ENCODE data around the gene CDH23.
A peak's percentile ranks its signal among the peaks of the same experiment; 100 is the strongest.

The CDH23 gene

GRCh38 chr10:71378336-71379117 is 18.2 kb upstream of the CDH23 start:
- TF ChIP-seq POLR2A (IDR thresholded peaks at IDR 0.05; ENCODE audit: low read length) (no peak), GATA1 (IDR thresholded peaks at IDR 0.05; ENCODE audit: low read depth, low read length) (no peak)
- no peak for DNase-seq

DNA sequence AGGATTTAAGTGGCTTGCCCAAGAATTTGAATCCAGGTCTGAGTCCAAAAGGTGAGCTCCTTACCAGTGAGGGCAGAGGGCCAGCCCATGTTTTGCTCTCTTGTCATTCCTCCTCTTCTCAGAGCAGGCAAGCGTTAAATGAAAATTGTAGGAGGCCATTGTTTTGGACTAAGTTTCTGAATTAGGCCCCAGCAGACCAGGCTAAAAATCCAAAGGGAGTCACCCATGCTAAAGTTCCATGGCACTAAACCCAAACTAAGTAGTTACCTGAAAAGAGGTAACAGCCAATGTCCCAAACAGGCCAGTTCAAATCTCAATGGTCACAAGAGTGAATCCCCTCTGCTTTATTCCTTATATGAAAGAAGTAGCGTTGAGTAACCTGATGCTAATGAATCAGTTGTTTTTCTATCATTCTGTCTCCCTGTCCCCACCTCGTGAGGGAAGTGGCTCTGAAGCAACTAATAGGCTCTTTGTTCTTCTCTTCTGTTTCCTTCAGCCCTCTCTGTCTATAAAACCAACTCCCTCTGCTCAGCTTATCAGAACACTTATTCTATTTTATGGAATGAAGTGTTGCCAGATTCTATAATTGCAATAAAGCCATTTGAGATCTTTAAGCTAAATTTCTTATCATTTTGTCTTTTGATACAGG is 17.5 kb upstream of the CDH23 start:
- TF ChIP-seq POLR2A (IDR thresholded peaks at IDR 0.05; ENCODE audit: low read length) (no peak), GATA1 (IDR thresholded peaks at IDR 0.05; ENCODE audit: low read depth, low read length) (no peak)
- no peak for DNase-seq

DNA sequence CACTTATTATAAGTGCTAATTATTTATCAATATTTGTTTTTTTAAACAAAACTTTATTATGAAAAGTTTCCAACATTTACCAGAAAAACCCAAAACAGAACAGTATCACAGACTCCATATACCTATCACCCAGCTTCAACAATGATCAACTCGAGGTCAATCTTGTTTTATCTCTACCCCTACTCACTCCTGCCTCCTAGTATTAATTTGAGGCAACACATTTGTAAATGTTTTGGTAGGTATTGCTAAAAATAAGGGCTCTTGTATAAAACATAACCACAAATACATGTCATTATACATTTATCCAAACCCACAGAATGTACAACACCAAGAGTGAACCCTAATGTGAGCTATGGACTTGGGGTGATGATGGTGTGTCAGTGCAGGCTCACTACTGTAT is 15.9 kb upstream of the CDH23 start:
- TF ChIP-seq GATA1 (IDR thresholded peaks at IDR 0.05; ENCODE audit: low read depth, low read length) (no peak), POLR2A (IDR thresholded peaks at IDR 0.05; ENCODE audit: low read length) (no peak)
- DNase-seq, result no peak

DNA sequence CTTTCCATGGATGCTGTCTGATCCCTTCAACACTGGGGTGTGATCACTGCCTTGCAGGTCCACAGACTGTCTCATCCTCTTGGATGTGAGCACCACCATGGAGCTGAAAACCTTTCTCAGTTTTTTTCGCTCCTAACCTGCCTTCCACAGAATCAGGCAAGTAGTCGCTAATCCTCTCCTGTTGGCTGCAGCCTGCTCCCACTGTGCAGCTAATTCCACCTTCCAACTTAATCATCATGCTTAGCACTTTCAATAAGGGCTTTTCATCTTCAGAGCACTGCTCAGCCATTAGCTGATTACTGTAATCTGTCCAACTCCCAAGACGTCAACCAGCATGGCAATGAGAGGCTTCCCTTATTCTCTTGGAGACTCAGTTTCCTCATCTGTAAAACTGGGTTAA is 15.1 kb upstream of the CDH23 start:
- TF ChIP-seq GATA1 (IDR thresholded peaks at IDR 0.05; ENCODE audit: low read depth, low read length) (no peak), POLR2A (IDR thresholded peaks at IDR 0.05; ENCODE audit: low read length) (no peak)
- no peak for DNase-seq

GRCh38 chr10:71382028-71382427 is 14.7 kb upstream of the CDH23 start:
- DNase-seq, result no peak
- TF ChIP-seq GATA1 (IDR thresholded peaks at IDR 0.05; ENCODE audit: low read depth, low read length) (no peak), POLR2A (IDR thresholded peaks at IDR 0.05; ENCODE audit: low read length) (no peak)

GRCh38 chr10:71382757-71383156 is 14.0 kb upstream of the CDH23 start:
- TF ChIP-seq POLR2A (IDR thresholded peaks at IDR 0.05; ENCODE audit: low read length), result no peak
- TF ChIP-seq GATA1 (IDR thresholded peaks at IDR 0.05; ENCODE audit: low read depth, low read length), result no peak
- peak in 1 of 2 experiments; percentile 16 for DNase-seq

DNA sequence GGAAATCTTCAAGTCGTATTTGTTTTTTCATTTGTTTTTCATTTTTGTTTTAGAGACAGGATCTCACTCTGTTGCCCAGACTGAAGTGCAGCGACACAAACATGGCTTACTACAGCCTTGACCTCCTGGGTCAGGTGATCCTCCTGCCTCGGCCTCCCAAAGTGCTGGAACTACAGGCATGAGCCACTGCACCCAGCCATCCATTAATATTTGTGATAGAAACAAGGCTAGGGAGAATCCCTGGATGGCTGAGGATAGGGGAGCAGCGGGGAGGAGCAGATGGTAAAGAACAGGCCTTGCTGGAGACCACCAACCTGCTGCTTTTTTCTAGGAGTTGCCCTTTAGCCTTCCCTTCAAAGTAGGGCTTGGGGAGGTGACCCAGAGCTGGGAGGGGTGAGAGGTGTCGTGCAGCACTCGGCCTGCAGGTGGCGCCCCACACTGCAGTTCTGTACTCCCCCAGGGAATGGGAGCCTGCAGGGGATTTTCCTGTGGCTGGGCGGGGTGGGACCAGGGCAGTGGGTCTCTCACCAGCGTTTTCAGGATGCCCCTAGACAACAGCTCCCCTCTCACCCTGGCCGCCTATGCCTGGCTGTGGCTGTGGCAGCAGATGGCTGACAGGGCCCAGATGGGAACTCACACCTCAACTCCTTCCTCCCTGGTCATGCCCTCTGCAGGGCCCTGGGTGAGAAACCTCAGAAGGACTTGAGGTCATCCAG is 12.6 kb upstream of the CDH23 start:
- TF ChIP-seq POLR2A (IDR thresholded peaks at IDR 0.05; ENCODE audit: low read length) (no peak), GATA1 (IDR thresholded peaks at IDR 0.05; ENCODE audit: low read depth, low read length) (no peak)
- DNase-seq, result peak; percentile 53 to 78

DNA sequence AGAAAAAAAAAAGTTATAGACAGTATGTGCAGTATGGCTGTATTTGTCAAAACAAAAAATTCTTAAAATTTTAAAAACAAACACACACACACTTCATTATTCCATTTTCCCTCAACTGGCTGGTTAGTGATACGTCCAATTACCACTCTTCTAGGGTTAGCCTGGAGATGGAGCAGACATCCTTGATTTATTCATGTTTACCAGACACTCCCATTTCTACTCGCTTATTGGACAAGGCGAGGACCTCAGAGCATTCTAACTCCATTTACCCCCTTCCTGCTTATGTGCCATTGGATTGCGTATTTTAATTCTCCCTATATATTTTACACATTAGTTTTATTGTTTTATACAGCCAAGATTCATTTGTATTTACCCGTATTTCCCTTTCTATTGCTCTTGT is 8.5 kb upstream of the CDH23 start:
- no peak for DNase-seq
- TF ChIP-seq POLR2A (IDR thresholded peaks at IDR 0.05; ENCODE audit: low read length) (no peak), GATA1 (IDR thresholded peaks at IDR 0.05; ENCODE audit: low read depth, low read length) (no peak)

DNA sequence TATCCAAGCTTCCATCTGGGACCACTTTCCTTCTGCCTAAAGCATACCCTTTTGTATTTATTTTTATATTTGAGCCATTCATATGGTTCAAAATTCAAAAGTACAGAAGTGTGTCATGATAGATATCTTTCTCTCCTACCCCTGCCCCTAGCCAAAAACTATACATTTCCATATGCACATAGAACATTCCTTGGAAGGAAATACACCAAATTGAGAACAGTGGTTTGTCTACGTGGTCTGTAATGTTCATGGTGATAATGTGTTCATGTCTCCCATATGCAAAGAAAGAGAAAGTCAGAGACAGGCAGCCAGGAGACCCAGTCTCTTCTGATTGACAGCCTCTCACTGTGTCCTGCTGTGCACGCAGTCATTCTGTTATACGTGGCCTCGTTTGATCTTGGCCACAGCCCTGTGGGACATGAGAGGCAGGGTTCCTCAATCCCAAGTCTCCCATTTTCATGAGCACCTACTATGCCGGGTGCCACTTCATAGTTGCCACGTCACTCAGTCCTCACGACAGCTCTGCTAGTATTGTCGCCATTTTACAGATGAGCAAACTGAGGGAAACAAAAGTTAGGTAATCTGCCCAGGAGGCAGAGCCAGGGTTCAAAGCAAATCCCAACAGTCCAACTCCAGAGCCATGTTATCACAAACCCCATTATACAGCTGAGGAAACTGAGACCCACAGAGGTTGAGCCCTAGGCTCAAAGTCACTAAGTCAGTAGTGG is 8.0 kb upstream of the CDH23 start:
- DNase-seq, result no peak
- TF ChIP-seq POLR2A (IDR thresholded peaks at IDR 0.05; ENCODE audit: low read length) (no peak), GATA1 (IDR thresholded peaks at IDR 0.05; ENCODE audit: low read depth, low read length) (no peak)

DNA sequence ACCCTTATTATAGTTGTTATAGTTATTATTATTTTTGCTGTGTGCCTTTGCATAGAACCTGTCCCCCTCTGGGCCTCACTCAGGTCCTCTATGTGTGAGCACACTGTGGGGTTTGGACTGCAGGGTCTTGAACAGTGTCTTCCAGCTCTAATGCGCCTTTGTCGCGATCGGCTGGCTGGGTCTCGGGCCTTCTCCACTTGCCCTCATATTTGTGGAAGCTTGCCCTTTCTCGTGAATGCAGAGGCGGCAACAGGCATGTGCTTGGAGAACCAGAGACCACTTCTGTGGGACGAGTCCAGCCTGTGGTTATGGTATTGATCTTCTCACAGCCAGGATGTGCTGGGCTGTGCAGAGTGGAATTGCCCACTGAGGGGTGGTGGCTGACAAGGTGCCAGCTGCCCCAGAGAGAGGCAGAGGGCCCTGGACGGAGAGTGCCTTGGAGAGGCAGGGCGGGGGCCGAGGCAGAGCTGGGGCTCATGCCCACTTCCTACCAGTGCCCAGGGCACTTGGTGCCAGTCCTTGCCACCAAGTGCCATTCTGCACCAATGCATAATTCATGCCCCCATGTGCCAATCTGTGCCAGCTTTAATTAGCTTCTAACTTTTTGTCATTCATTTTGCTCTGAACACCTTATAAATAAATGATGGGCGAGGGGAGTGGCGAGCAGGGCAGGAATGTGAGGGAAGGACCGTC is 6.8 kb upstream of the CDH23 start:
- no peak for DNase-seq
- TF ChIP-seq POLR2A (IDR thresholded peaks at IDR 0.05; ENCODE audit: low read length) (no peak), GATA1 (IDR thresholded peaks at IDR 0.05; ENCODE audit: low read depth, low read length) (no peak)

GRCh38 chr10:71390461-71390835 is 6.3 kb upstream of the CDH23 start:
- no peak for DNase-seq
- TF ChIP-seq GATA1 (IDR thresholded peaks at IDR 0.05; ENCODE audit: low read depth, low read length), result no peak
- TF ChIP-seq POLR2A (IDR thresholded peaks at IDR 0.05; ENCODE audit: low read length), result no peak

- TF ChIP-seq POLR2A (IDR thresholded peaks at IDR 0.05; ENCODE audit: low read length) (no peak), GATA1 (IDR thresholded peaks at IDR 0.05; ENCODE audit: low read depth, low read length) (no peak)
- DNase-seq, result no peak
These were observed 5.6 kb upstream of the CDH23 start for GRCh38 chr10:71390921-71391690.

DNA sequence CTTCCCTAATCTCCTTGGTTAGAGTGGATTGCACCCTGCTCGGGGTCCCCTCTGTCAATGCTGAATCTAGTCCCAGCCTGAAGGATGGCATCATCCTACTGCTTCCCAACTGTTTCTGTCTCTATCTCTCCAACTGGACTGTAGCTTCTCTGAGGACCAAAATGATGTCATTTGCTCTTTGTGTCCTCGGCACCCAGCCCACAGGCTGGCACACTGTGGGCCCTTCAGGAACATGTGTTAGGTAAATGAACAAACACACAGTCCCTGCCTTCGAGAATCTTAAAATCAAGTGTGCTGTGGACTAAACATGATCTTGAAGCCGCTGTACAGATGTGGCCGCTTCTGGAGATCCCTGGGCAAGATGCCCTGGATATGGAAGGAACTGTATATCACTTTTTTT is 5.0 kb upstream of the CDH23 start:
- TF ChIP-seq GATA1 (IDR thresholded peaks at IDR 0.05; ENCODE audit: low read depth, low read length) (no peak), POLR2A (IDR thresholded peaks at IDR 0.05; ENCODE audit: low read length) (no peak)
- DNase-seq, result no peak

Data from erythroblast (primary cell).